Tibial nerve (tissue), 4 donors: ENCODE data around the gene TAS2R42. TPM values are rescaled to one million over a fixed set of nuclear protein-coding genes. Genes with fewer than 3 reads are reported as not detected.

Experiments used
- DNase-seq, 2 donors: peaks; one replicate each; pipeline ENCODE4 v3.0.0-alpha.2; 2019; ENCODE audit warnings: low spot score in 2 of 2
- H3K27ac ChIP-seq, 4 donors: fragments of 200-600 bp; sonication (generic) in 3 of 4; one replicate each; pipeline ENCODE4 v1.5.1; 2017 to 2019; ENCODE audit warnings: mild to moderate bottlenecking in 1 of 4
- H3K27me3 ChIP-seq, 2 donors: fragments of 200-600 bp; sonication (generic) in 1 of 2; one replicate each; pipeline versions ENCODE4 v1.5.1 to v1.6.0; 2017 to 2019
- H3K36me3 ChIP-seq, 3 donors: fragments of 200-600 bp; sonication (generic); one replicate each; pipeline ENCODE4 v1.5.1; 2018 to 2019
- H3K4me1 ChIP-seq, 4 donors: fragments of 200-600 bp; sonication (generic) in 3 of 4; one replicate each; pipeline ENCODE4 v1.5.1; 2017 to 2019
- H3K4me3 ChIP-seq, 4 donors: fragments of 200-600 bp; sonication (generic) in 3 of 4; one replicate each; pipeline ENCODE4 v1.5.1; 2017 to 2019; ENCODE audit warnings: mild to moderate bottlenecking in 1 of 4, moderate library complexity in 1 of 4
- H3K9me3 ChIP-seq, 4 donors: fragments of 200-600 bp; sonication (generic) in 3 of 4; one replicate each; pipeline ENCODE4 v1.5.1; 2017 to 2019
- CTCF ChIP-seq, 5 experiments: fragments of 200-600 bp in 3 of 5; fragments of 450-650 bp in 2 of 5; sonication (generic) in 3 of 5; IDR thresholded peaks; one replicate each; pipeline ENCODE4 v1.5.1; 2016 to 2019; ENCODE audit warnings: antibody characterized with exemption in 5 of 5, mild to moderate bottlenecking in 3 of 5, moderate library complexity in 2 of 5
- EP300 ChIP-seq, 2 donors: sonication (generic); formaldehyde crosslinking; IDR thresholded peaks; one replicate each; pipeline ENCODE4 v1.6.1; 2017; ENCODE audit warnings: antibody characterized with exemption in 2 of 2, mild to moderate bottlenecking in 1 of 2
- POLR2A ChIP-seq, 2 donors: fragments of 450-650 bp; IDR thresholded peaks; one replicate each; pipeline ENCODE4 v1.6.1; 2017; ENCODE audit warnings: antibody characterized with exemption in 2 of 2, mild to moderate bottlenecking in 2 of 2, moderate library complexity in 2 of 2
- WGBS, 2 donors: methylation state at CpG; one replicate each; pipeline ENCODE4 v1.1.5; 2018; 5-methylcytosine and 5-hydroxymethylcytosine counted together
- total RNA-seq, 4 donors: library from RNA; depleted of rRNA; stranded (reverse); fragments of >200 nt; gene quantifications; one replicate each; pipeline ENCODE4 v1.1.0, GENCODE V29; 2016

TAS2R42 gene
- total RNA-seq, 4 donors from 2014 or later, result not detected

- Histone ChIP-seq H3K4me3 (no peak overlapping the region), H3K36me3 (peaks cover 0 to 13% (median 0%) of the 10 kb centered on the region in 3 donors), H3K27me3 (no peaks in the 10 kb centered on the region), H3K9me3 (no peaks in the 10 kb centered on the region), H3K27ac (no peak overlapping the region), H3K4me1 (peaks cover 0 to 44% (median 11%) of the 10 kb centered on the region in 4 donors)
- DNase-seq, result no peak
- TF ChIP-seq POLR2A (IDR thresholded peaks at IDR 0.05) (no peak), EP300 (IDR thresholded peaks at IDR 0.05) (no peak), CTCF (IDR thresholded peaks at IDR 0.05) (no peak)
These were observed 20.4 kb downstream of the TAS2R42 start for GRCh38 chr12:11166300-11166699.

- Histone ChIP-seq H3K27ac (no peak overlapping the region), H3K4me3 (no peak overlapping the region), H3K27me3 (no peaks in the 10 kb centered on the region), H3K9me3 (no peaks in the 10 kb centered on the region), H3K4me1 (peaks cover 0 to 29% (median 6%) of the 10 kb centered on the region in 4 donors), H3K36me3 (peaks cover 0 to 23% (median 0%) of the 10 kb centered on the region in 3 donors)
- DNase-seq, result no peak
- TF ChIP-seq CTCF (IDR thresholded peaks at IDR 0.05) (no peak), EP300 (IDR thresholded peaks at IDR 0.05) (no peak), POLR2A (IDR thresholded peaks at IDR 0.05) (no peak)
These were observed 22.4 kb downstream of the TAS2R42 start for GRCh38 chr12:11164384-11164783.

- no peak overlapping the region for H3K4me3 ChIP-seq
- 95 to 96% methylated on average over 1 of the region's 1 CpG for WGBS, 2 donors
- H3K9me3 ChIP-seq, result no peaks in the 10 kb centered on the region
- peaks cover 0 to 18% (median 2%) of the 10 kb centered on the region in 4 donors for H3K4me1 ChIP-seq
- H3K27me3 ChIP-seq, result no peaks in the 10 kb centered on the region
- no peak overlapping the region for H3K27ac ChIP-seq
- H3K36me3 ChIP-seq, result peaks cover 0 to 23% (median 0%) of the 10 kb centered on the region in 3 donors
- DNase-seq, result no peak
- TF ChIP-seq POLR2A (IDR thresholded peaks at IDR 0.05) (no peak), EP300 (IDR thresholded peaks at IDR 0.05) (no peak), CTCF (IDR thresholded peaks at IDR 0.05) (no peak)
These were observed 24.2 kb downstream of the TAS2R42 start for GRCh38 chr12:11162502-11162901.

- DNase-seq, result no peak
- WGBS, 2 donors, result 46 to 52% methylated on average over 5 of the region's 5 CpGs
- no peak overlapping the region for H3K4me3 ChIP-seq
- H3K27ac ChIP-seq, result no peak overlapping the region
- H3K27me3 ChIP-seq, result no peaks in the 10 kb centered on the region
- no peak for TF ChIP-seq EP300 (IDR thresholded peaks at IDR 0.05)
- TF ChIP-seq CTCF (IDR thresholded peaks at IDR 0.05), result no peak
- no peak for TF ChIP-seq POLR2A (IDR thresholded peaks at IDR 0.05)
- peaks cover 0 to 7% (median 0%) of the 10 kb centered on the region in 4 donors for H3K9me3 ChIP-seq
- H3K36me3 ChIP-seq, result peaks cover 0 to 11% (median 0%) of the 10 kb centered on the region in 3 donors
- peaks cover 0 to 4% (median 0%) of the 10 kb centered on the region in 4 donors for H3K4me1 ChIP-seq
These were observed 27.8 kb downstream of the TAS2R42 start for GRCh38 chr12:11158885-11159444.

- H3K4me1 ChIP-seq, result no peaks in the 10 kb centered on the region
- 96 to 98% methylated on average over 1 of the region's 1 CpG for WGBS, 2 donors
- H3K27ac ChIP-seq, result no peak overlapping the region
- no peak for DNase-seq
- no peak overlapping the region for H3K4me3 ChIP-seq
- TF ChIP-seq CTCF (IDR thresholded peaks at IDR 0.05) (no peak), POLR2A (IDR thresholded peaks at IDR 0.05) (no peak), EP300 (IDR thresholded peaks at IDR 0.05) (no peak)
- H3K27me3 ChIP-seq, result no peaks in the 10 kb centered on the region
- peaks cover 0 to 7% (median 0%) of the 10 kb centered on the region in 4 donors for H3K9me3 ChIP-seq
- H3K36me3 ChIP-seq, result peaks cover 0 to 8% (median 0%) of the 10 kb centered on the region in 3 donors
These were observed 32.3 kb downstream of the TAS2R42 start for GRCh38 chr12:11154400-11154925.
